HepG2 (cell line): Measurements from ENCODE around the gene MFRP. TPM values are rescaled to one million over a fixed set of nuclear protein-coding genes. Genes with fewer than 3 reads are reported as not detected.

Experiments used
- ASH2L ChIP-seq: fragments of 300-600, 200-600 bp; sonication (generic); IDR thresholded peaks from 2 replicates; pipeline ENCODE4 v1.7.0; 2017; ENCODE audit warnings: low read depth, mild to moderate bottlenecking, moderate library complexity, mixed read lengths, low read length; ENCODE audit not compliant: insufficient read length
- FLYWCH1 ChIP-seq: sonication (generic); formaldehyde crosslinking; IDR thresholded peaks from 2 replicates; pipeline ENCODE4 v1.8.1; 2023; ENCODE audit warnings: mild to moderate bottlenecking, missing genetic modification reagents
- ISX ChIP-seq: sonication (generic); formaldehyde crosslinking; conservative IDR thresholded peaks from 2 replicates; pipeline ENCODE4 v1.5.0; 2020; ENCODE audit warnings: missing genetic modification reagents
- MED1 ChIP-seq: sonication (generic); formaldehyde crosslinking; IDR thresholded peaks from 2 replicates; pipeline ENCODE4 v1.4.0; 2020; ENCODE audit warnings: missing genetic modification reagents
- PTBP1 ChIP-seq: fragments of 200-400 bp; formaldehyde crosslinking; IDR thresholded peaks from 2 replicates; pipeline ENCODE4 v1.6.1; 2018; ENCODE audit warnings: low read length, low read depth; ENCODE audit not compliant: poor library complexity, severe bottlenecking
- SIN3B ChIP-seq: fragments of 150-350 bp; IDR thresholded peaks from 2 replicates; pipeline ENCODE4 v1.6.1; 2014; ENCODE audit warnings: low read length
- SP1 ChIP-seq, 2 experiments: fragments of 450-650 bp in 1 of 2; sonication (generic) in 1 of 2; formaldehyde crosslinking in 1 of 2; IDR thresholded peaks; 2 replicates each; pipeline versions ENCODE4 v1.4.0 to v1.6.1; 2016 to 2020; ENCODE audit warnings: missing genetic modification reagents in 1 of 2
- SP5 ChIP-seq: IDR thresholded peaks from 2 replicates; pipeline ENCODE4 v1.6.1; 2016; ENCODE audit warnings: low read depth, borderline replicate concordance
- TMF1 ChIP-seq: sonication (generic); formaldehyde crosslinking; IDR thresholded peaks from 2 replicates; pipeline ENCODE4 v1.8.1; 2022; ENCODE audit warnings: low read depth, missing genetic modification reagents
- ZFP36L1 ChIP-seq: sonication (generic); formaldehyde crosslinking; IDR thresholded peaks from 2 replicates; pipeline ENCODE4 v1.8.0; 2022; ENCODE audit warnings: mild to moderate bottlenecking, missing genetic modification reagents, moderate library complexity
- ZNF263 ChIP-seq: sonication (generic); formaldehyde crosslinking; IDR thresholded peaks from 2 replicates; pipeline ENCODE4 v1.4.0; 2020; ENCODE audit warnings: missing genetic modification reagents
- polyA plus RNA-seq, 8 experiments: library from polyadenylated mRNA; depleted of rRNA in 3 of 8; stranded (reverse) in 7 of 8; unstranded in 1 of 8; fragments of >200 nt; fragmentation: Illumina TruSeq in 4 of 8; extraction: Trizol in 4 of 8; gene quantifications; 2 replicates each; pipeline versions ENCODE4 v1.2.1 to v1.2.3, GENCODE V29; 2011 to 2016; ENCODE audit warnings: low read depth in 4 of 8, missing spikeins in 1 of 8, mixed read lengths in 1 of 8; ENCODE audit not compliant: insufficient read depth in 1 of 8
- total RNA-seq, 5 experiments: library from RNA; depleted of rRNA; stranded (reverse); fragments of >200 nt; fragmentation: Illumina TruSeq; extraction: Trizol; gene quantifications; 2 replicates each; pipeline ENCODE4 v1.2.3, GENCODE V29; 2016; ENCODE audit warnings: low read depth in 1 of 5
- TF ChIP-seq, protein P1 (sequence below): sonication (generic); formaldehyde crosslinking; IDR thresholded peaks from 2 replicates; pipeline ENCODE4 v1.4.0; 2020; ENCODE audit warnings: mild to moderate bottlenecking, missing genetic modification reagents
- TF ChIP-seq, protein P2 (sequence below): sonication (generic); formaldehyde crosslinking; IDR thresholded peaks from 2 replicates; pipeline ENCODE4 v1.4.0; 2020; ENCODE audit warnings: mild to moderate bottlenecking, missing genetic modification reagents
- TF ChIP-seq, protein P3 (sequence below): sonication (generic); formaldehyde crosslinking; IDR thresholded peaks from 2 replicates; pipeline ENCODE4 v1.4.0; 2020; ENCODE audit warnings: missing genetic modification reagents

The MFRP gene
- total and polyA plus RNA-seq, 2 of the 13 experiments (the other 11 are each of a cell fraction or from before 2014, with no cell fraction given): not detected

DNA sequence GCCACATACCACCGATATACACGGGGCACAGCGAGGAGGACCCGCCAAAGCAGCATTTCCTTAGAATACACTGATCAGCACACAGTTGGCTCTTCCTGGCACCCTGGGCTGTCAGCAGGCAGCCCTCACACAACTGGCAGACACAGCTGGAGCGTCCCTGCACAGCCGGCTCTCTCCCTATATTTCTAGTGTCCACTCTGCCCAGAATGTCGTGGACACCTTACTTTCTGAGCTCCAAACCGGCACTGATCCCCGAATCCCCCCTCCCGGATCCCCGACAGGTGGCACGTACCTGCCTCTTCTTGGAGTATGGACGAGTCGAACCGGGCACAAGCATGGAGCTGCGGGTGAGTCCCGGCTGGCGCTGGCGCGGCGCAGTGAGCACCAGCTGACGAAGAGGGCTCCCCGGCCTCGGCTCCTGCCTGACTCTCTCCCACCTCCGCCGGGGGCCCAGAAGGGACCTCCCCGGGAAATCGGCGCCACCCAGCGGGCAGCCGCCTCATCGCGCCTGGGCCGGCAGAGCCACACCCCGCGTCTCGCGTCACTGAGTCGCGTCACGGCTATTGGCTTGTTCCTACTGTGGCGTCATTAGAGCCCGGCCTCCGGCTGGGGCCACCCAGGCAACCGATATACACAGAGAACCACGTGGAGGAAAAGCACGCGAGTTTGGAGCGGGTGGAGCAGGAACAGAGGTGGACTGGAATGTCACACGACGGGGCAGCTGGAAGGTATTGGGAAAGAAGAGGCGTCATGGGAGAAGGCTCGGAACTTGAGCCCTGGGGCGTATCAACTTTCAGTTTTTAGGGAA lies 34.9 kb upstream of the MFRP start, which contains the start of gene USP2 (continued):
- TF ChIP-seq, protein P1, sequence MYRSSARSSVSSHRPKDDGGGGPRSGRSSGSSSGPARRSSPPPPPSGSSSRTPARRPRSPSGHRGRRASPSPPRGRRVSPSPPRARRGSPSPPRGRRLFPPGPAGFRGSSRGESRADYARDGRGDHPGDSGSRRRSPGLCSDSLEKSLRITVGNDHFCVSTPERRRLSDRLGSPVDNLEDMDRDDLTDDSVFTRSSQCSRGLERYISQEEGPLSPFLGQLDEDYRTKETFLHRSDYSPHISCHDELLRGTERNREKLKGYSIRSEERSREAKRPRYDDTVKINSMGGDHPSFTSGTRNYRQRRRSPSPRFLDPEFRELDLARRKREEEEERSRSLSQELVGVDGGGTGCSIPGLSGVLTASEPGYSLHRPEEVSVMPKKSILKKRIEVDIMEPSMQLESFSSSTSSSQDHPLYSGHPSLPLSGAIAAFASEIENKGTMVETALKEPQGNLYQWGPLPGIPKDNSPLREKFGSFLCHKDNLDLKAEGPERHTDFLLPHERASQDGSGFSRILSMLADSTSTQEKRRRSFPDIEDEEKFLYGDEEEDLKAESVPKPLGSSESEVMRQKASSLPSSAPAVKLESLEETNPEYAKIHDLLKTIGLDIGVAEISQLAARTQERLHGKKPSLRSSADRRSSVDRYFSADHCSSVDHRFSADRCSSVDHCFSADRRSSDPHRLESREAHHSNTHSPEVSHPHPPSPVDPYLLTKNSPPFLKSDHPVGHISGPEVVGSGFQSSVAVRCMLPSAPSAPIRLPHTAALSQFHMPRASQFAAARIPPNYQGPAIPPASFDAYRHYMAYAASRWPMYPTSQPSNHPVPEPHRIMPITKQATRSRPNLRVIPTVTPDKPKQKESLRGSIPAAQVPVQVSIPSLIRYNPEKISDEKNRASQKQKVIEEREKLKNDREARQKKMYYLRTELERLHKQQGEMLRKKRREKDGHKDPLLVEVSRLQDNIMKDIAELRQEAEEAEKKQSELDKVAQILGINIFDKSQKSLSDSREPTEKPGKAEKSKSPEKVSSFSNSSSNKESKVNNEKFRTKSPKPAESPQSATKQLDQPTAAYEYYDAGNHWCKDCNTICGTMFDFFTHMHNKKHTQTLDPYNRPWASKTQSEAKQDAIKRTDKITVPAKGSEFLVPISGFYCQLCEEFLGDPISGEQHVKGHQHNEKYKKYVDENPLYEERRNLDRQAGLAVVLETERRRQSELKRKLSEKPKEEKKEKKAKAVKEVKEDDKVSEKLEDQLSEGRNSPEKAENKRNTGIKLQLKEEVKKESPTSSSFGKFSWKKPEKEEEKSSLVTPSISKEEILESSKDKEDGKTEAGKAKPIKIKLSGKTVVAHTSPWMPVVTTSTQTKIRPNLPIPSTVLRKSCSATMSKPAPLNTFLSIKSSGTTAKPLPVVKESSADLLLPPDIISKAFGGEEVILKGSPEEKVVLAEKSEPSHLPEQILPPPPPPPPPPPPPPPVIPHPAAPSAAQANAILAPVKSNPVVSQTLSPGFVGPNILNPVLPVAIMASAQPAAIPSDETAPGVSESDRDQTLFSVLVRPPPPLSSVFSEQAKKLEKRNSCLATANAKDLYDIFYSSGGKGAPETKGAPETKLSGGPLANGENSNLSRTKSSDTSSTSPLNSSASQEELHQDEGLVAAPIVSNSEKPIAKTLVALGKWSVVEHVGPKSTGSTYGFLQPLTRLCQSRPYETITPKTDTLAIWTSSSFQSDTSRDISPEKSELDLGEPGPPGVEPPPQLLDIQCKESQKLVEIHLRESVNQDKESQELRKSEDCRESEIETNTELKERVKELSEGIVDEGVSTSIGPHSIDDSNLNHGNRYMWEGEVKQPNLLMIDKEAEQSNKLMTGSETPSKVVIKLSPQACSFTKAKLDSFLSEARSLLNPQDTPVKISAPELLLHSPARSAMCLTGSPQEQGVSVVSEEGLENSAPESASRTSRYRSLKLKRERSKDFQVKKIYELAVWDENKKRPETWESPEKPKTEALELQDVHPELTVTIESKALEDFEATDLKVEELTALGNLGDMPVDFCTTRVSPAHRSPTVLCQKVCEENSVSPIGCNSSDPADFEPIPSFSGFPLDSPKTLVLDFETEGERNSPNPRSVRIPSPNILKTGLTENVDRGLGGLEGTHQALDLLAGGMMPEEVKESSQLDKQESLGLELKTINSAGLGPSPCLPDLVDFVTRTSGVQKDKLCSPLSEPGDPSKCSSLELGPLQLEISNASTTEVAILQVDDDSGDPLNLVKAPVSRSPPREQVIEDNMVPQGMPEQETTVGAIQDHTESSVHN (CRISPR knock-in tag): no peak
- TF ChIP-seq TMF1: no peak
- TF ChIP-seq FLYWCH1 (CRISPR knock-in tag): no peak
- peak; percentile 80 for TF ChIP-seq ZNF263 (CRISPR knock-in tag)
- TF ChIP-seq SP5 (CRISPR knock-in tag): peak; percentile 45; the same call in 1 of the 2 replicates
- TF ChIP-seq PTBP1: peak; percentile 70
- TF ChIP-seq ZFP36L1 (CRISPR knock-in tag): 0 out of 2 replicates have a peak, but pooled peaks have one; percentile 45
- 0 out of 2 replicates have a peak, but pooled peaks have one; percentile 43 for TF ChIP-seq SIN3B
- TF ChIP-seq, protein P2, sequence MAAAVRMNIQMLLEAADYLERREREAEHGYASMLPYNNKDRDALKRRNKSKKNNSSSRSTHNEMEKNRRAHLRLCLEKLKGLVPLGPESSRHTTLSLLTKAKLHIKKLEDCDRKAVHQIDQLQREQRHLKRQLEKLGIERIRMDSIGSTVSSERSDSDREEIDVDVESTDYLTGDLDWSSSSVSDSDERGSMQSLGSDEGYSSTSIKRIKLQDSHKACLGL (CRISPR knock-in tag): peak; percentile 99
- no peak for TF ChIP-seq ISX (CRISPR knock-in tag)
- TF ChIP-seq ASH2L: peak; percentile 50
- no peak for TF ChIP-seq SP1 (IDR thresholded peaks at IDR 0.05)
- peak; percentile 83 for TF ChIP-seq SP1 (CRISPR knock-in tag; IDR thresholded peaks at IDR 0.05)
- TF ChIP-seq, protein P3, sequence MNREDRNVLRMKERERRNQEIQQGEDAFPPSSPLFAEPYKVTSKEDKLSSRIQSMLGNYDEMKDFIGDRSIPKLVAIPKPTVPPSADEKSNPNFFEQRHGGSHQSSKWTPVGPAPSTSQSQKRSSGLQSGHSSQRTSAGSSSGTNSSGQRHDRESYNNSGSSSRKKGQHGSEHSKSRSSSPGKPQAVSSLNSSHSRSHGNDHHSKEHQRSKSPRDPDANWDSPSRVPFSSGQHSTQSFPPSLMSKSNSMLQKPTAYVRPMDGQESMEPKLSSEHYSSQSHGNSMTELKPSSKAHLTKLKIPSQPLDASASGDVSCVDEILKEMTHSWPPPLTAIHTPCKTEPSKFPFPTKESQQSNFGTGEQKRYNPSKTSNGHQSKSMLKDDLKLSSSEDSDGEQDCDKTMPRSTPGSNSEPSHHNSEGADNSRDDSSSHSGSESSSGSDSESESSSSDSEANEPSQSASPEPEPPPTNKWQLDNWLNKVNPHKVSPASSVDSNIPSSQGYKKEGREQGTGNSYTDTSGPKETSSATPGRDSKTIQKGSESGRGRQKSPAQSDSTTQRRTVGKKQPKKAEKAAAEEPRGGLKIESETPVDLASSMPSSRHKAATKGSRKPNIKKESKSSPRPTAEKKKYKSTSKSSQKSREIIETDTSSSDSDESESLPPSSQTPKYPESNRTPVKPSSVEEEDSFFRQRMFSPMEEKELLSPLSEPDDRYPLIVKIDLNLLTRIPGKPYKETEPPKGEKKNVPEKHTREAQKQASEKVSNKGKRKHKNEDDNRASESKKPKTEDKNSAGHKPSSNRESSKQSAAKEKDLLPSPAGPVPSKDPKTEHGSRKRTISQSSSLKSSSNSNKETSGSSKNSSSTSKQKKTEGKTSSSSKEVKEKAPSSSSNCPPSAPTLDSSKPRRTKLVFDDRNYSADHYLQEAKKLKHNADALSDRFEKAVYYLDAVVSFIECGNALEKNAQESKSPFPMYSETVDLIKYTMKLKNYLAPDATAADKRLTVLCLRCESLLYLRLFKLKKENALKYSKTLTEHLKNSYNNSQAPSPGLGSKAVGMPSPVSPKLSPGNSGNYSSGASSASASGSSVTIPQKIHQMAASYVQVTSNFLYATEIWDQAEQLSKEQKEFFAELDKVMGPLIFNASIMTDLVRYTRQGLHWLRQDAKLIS: 0 out of 2 replicates have a peak, but pooled peaks have one; percentile 73
- peak; percentile 57; the same call in 1 of the 2 replicates for TF ChIP-seq MED1 (CRISPR knock-in tag)
